Ovary (tissue), 3 donors: Measurements from ENCODE around the gene OR2Z1.
"Not testable (repeated sequence)": the region's sequence is repeated elsewhere in the genome, so short reads cannot be mapped to it uniquely, and the experiment has no call there.

Experiments used
- CTCF ChIP-seq, 3 donors: fragments of 450-650 bp in 2 of 3; fragments of 200-600 bp in 1 of 3; IDR thresholded peaks; one replicate each; pipeline versions ENCODE4 v1.5.1 to v1.8.0; 2016 to 2022; ENCODE audit warnings: antibody characterized with exemption in 3 of 3, mild to moderate bottlenecking in 1 of 3
- EP300 ChIP-seq: sonication (generic); formaldehyde crosslinking; IDR thresholded peaks from one replicate; pipeline ENCODE4 v1.6.1; 2017; ENCODE audit warnings: antibody characterized with exemption
- POLR2A ChIP-seq: fragments of 450-650 bp; IDR thresholded peaks from one replicate; pipeline ENCODE4 v1.6.1; 2017; ENCODE audit warnings: antibody characterized with exemption, mild to moderate bottlenecking, moderate library complexity
- donor health status: DM: no; HTN: no; CAD: no.

- not testable (repeated sequence) for TF ChIP-seq POLR2A; CTCF (IDR thresholded peaks at IDR 0.05); EP300
Observed at GRCh38 chr19:8773587-8773986, 52.2 kb downstream of the OR2Z1 start.
